Keratinocyte (primary cell): ENCODE results near the gene CDKN2AIPNL. TPM values are rescaled to one million over a fixed set of nuclear protein-coding genes. Genes with fewer than 3 reads are reported as not detected.

Source experiments
- DNase-seq: peaks from one replicate; pipeline ENCODE4 v3.0.0-alpha.2; 2011; ENCODE audit warnings: low read depth, missing footprints, low spot score
- FAIRE-seq: peaks from 2 replicates; lab custom pipeline; 2011; peaks lifted over from hg19 to GRCh38; lab: Jason Lieb, UNC
- H2AFZ ChIP-seq: 2 replicates; pipeline ENCODE4 v1.6.0; 2012; ENCODE audit warnings: low read length, control low read depth, inconsistent platforms; ENCODE audit not compliant: control insufficient read depth
- H3K27ac ChIP-seq: 2 replicates; pipeline ENCODE4 v1.5.1; 2011; ENCODE audit warnings: low read length; ENCODE audit not compliant: control insufficient read depth, insufficient read depth
- H3K27me3 ChIP-seq: 3 replicates; pipeline ENCODE4 v1.6.0; 2011; ENCODE audit warnings: low read length; ENCODE audit not compliant: control insufficient read depth, insufficient read depth; ENCODE audit errors: extremely low read depth
- H3K36me3 ChIP-seq, 2 experiments: 2 replicates in 1 of 2; 3 replicates in 1 of 2; pipeline ENCODE4 v1.5.1; 2011; ENCODE audit warnings: low read length in 2 of 2, mild to moderate bottlenecking in 1 of 2; ENCODE audit not compliant: control insufficient read depth in 2 of 2, insufficient read depth in 2 of 2; ENCODE audit errors: extremely low read depth in 1 of 2
- H3K4me1 ChIP-seq: 3 replicates; pipeline ENCODE4 v1.5.1; 2011; ENCODE audit warnings: low read length; ENCODE audit not compliant: control insufficient read depth, insufficient read depth; ENCODE audit errors: extremely low read depth
- H3K4me2 ChIP-seq: 3 replicates; pipeline ENCODE4 v1.6.0; 2011; ENCODE audit warnings: low read depth, low read length; ENCODE audit not compliant: control insufficient read depth, insufficient read depth; ENCODE audit errors: extremely low read depth
- H3K4me3 ChIP-seq, 3 experiments: fragments of 200-600 bp in 1 of 3; sonication (generic) in 1 of 3; 2 replicates in 2 of 3; 3 replicates in 1 of 3; pipeline ENCODE4 v1.5.1; 2011 to 2016; ENCODE audit warnings: low read length in 3 of 3, mild to moderate bottlenecking in 3 of 3, control low read depth in 2 of 3, inconsistent platforms in 1 of 3, low read depth in 1 of 3, mixed read lengths in 1 of 3, mixed run types in 1 of 3, moderate library complexity in 1 of 3; ENCODE audit not compliant: control insufficient read depth in 2 of 3, insufficient read depth in 2 of 3; ENCODE audit errors: extremely low read depth in 1 of 3
- H3K79me2 ChIP-seq: 2 replicates; pipeline ENCODE4 v1.6.0; 2012; ENCODE audit warnings: low read length; ENCODE audit not compliant: control insufficient read depth, insufficient read depth
- H3K9ac ChIP-seq: 3 replicates; pipeline ENCODE4 v1.6.0; 2011; ENCODE audit warnings: low read length; ENCODE audit not compliant: control insufficient read depth, insufficient read depth; ENCODE audit errors: extremely low read depth
- H3K9me1 ChIP-seq: 3 replicates; pipeline ENCODE4 v1.6.0; 2011; ENCODE audit warnings: low read length; ENCODE audit not compliant: control insufficient read depth, insufficient read depth; ENCODE audit errors: extremely low read depth
- H3K9me3 ChIP-seq: 2 replicates; pipeline ENCODE4 v1.5.1; 2012; ENCODE audit warnings: low read depth, low read length; ENCODE audit not compliant: control insufficient read depth
- H4K20me1 ChIP-seq: 3 replicates; pipeline ENCODE4 v1.6.0; 2011; ENCODE audit warnings: low read length; ENCODE audit not compliant: control insufficient read depth, insufficient read depth; ENCODE audit errors: extremely low read depth
- EZH2 ChIP-seq: IDR thresholded peaks from one replicate; pipeline ENCODE4 v1.6.1; 2012; ENCODE audit warnings: inconsistent platforms, mild to moderate bottlenecking, low read length, moderate library complexity
- dilution Hi-C: fragments of 300-500 bp; cut with MboI; formaldehyde crosslinking; loops from one replicate; pipeline ENCODE4 v1.7.0; 2020; ENCODE audit warnings: low sequenced_read_pairs; ENCODE audit not compliant: extremely low pct_ligation_motif_present
- polyA plus RNA-seq, 5 experiments: library from polyadenylated mRNA; depleted of rRNA in 3 of 5; stranded (reverse) in 3 of 5; stranded (forward) in 1 of 5; unstranded in 1 of 5; fragments of >200 nt; gene quantifications; 1 replicate in 1 of 5; 2 replicates in 3 of 5; 3 replicates in 1 of 5; pipeline versions ENCODE4 v1.2.1 to v1.2.3, GENCODE V29; 2011 to 2012; ENCODE audit warnings: missing spikeins in 2 of 5, low read depth in 1 of 5, low replicate concordance in 1 of 5
- TF ChIP-seq, protein P1 (sequence below), 3 experiments: IDR thresholded peaks in 1 of 3; conservative IDR thresholded peaks in 1 of 3; optimal IDR thresholded peaks in 1 of 3; 2 replicates in 2 of 3; 3 replicates in 1 of 3; pipeline versions ENCODE3 to v1.5.1; 2011; ENCODE audit warnings: low read length in 3 of 3, mild to moderate bottlenecking in 3 of 3, moderate library complexity in 2 of 3, control low read depth in 1 of 3, inconsistent platforms in 1 of 3; ENCODE audit not compliant: insufficient read depth in 2 of 3; ENCODE audit errors: extremely low read depth in 1 of 3

CDKN2AIPNL gene
- polyA plus RNA-seq, 1 donor (not counting 4 experiments of a cell fraction or from before 2014, with no cell fraction given), result 28.4 TPM

DNA sequence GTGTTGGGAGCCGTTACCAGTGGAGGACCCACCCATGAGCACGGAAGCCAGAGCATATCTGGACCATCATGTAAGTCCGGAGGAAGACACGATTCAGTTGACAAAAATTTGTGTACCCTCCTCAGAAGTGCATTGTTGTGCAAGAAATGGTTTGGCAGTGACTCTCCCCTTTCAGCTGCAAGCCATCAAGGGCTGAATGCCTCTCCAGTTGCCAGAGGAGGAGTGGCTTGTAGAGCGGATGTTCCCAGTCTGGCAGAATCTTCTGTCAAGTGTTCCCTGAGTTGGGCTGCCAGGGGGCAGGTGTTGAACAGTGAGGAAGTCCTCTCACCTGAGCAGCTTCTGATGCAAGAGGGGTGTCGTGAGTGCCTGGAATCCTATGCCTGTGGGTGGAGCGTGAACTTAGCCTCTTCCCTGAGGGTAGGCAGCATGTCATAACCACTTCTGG lies 27.6 kb upstream of the CDKN2AIPNL start:
- peak overlapping the region; percentile 68 for H3K4me2 ChIP-seq
- H3K9me3 ChIP-seq, result no peaks in the 10 kb centered on the region
- peak overlapping the region; percentile 28 for H3K9ac ChIP-seq
- peaks cover 56% of the 10 kb centered on the region for H3K4me1 ChIP-seq
- H3K79me2 ChIP-seq, result no peaks in the 10 kb centered on the region
- H2AFZ ChIP-seq, result no peak overlapping the region
- peak; percentile 99 for DNase-seq
- H3K4me3 ChIP-seq, result peak overlapping the region in 1 of 3 experiments; percentile 1
- H3K9me1 ChIP-seq, result peaks cover 3% of the 10 kb centered on the region
- peak; percentile 95 for FAIRE-seq
- TF ChIP-seq, protein P1, sequence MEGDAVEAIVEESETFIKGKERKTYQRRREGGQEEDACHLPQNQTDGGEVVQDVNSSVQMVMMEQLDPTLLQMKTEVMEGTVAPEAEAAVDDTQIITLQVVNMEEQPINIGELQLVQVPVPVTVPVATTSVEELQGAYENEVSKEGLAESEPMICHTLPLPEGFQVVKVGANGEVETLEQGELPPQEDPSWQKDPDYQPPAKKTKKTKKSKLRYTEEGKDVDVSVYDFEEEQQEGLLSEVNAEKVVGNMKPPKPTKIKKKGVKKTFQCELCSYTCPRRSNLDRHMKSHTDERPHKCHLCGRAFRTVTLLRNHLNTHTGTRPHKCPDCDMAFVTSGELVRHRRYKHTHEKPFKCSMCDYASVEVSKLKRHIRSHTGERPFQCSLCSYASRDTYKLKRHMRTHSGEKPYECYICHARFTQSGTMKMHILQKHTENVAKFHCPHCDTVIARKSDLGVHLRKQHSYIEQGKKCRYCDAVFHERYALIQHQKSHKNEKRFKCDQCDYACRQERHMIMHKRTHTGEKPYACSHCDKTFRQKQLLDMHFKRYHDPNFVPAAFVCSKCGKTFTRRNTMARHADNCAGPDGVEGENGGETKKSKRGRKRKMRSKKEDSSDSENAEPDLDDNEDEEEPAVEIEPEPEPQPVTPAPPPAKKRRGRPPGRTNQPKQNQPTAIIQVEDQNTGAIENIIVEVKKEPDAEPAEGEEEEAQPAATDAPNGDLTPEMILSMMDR (optimal IDR thresholded peaks at IDR 0.05 in 1 of 3, IDR thresholded peaks at IDR 0.05 in 1 of 3, conservative IDR thresholded peaks at IDR 0.05 in 1 of 3; ENCODE audit: extremely low read depth in 1 of 3, insufficient read depth in 2 of 3, low read length in 3 of 3), result peak in 2 of 3 experiments; percentile 17 to 45
- no peak for TF ChIP-seq EZH2
- dilution Hi-C loops, result no loop called here
- H3K36me3 ChIP-seq, result no peaks in the 10 kb centered on the region
- peak overlapping the region; percentile 72 for H3K27ac ChIP-seq
- H4K20me1 ChIP-seq, result no peaks in the 10 kb centered on the region
- no peaks in the 10 kb centered on the region for H3K27me3 ChIP-seq

DNA sequence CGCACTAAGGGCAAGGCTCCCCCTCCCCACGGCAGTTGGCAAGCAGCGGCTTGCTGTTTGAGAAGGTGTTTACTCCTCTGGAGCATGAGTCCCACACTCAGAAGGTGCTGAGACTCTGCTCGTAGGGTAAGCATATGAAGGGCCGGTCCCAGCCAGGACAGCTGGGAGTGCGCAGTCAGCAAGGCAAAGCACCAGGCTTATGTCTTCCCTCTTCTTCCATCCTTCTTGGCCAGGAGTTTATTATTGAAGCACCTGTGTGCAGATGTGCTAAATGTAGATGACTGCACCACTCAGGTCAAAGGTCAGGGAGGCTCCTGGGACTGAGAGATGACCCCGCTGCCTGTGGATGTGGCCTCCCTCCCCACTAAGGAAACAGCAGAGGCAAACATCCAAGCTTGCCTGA lies 27.0 kb upstream of the CDKN2AIPNL start:
- no peaks in the 10 kb centered on the region for H3K27me3 ChIP-seq
- no peaks in the 10 kb centered on the region for H4K20me1 ChIP-seq
- dilution Hi-C loops, result no loop called here
- H3K79me2 ChIP-seq, result no peaks in the 10 kb centered on the region
- FAIRE-seq (no peak), DNase-seq (no peak)
- H3K27ac ChIP-seq, result peak overlapping the region; percentile 72
- H3K4me1 ChIP-seq, result peaks cover 56% of the 10 kb centered on the region
- H3K4me3 ChIP-seq, result peak overlapping the region in 1 of 3 experiments; percentile 1
- no peak for TF ChIP-seq EZH2
- TF ChIP-seq, protein P1 (optimal IDR thresholded peaks at IDR 0.05 in 1 of 3, IDR thresholded peaks at IDR 0.05 in 1 of 3, conservative IDR thresholded peaks at IDR 0.05 in 1 of 3; ENCODE audit: extremely low read depth in 1 of 3, insufficient read depth in 2 of 3, low read length in 3 of 3), result no peak
- H3K9me3 ChIP-seq, result no peaks in the 10 kb centered on the region
- no peaks in the 10 kb centered on the region for H3K36me3 ChIP-seq
- no peak overlapping the region for H3K9ac ChIP-seq
- peaks cover 3% of the 10 kb centered on the region for H3K9me1 ChIP-seq
- no peak overlapping the region for H2AFZ ChIP-seq
- peak overlapping the region; percentile 68 for H3K4me2 ChIP-seq
